GM12891 (cell line): ENCODE results near the gene ASF1B. TPM values are rescaled to one million over a fixed set of nuclear protein-coding genes. Genes with fewer than 3 reads are reported as not detected.
"Not testable (repeated sequence)": the region's sequence is repeated elsewhere in the genome, so short reads cannot be mapped to it uniquely, and the experiment has no call there.

Experiments
- DNase-seq: peaks from one replicate; pipeline ENCODE4 v3.0.0; 2011; ENCODE audit warnings: low spot score; ENCODE audit not compliant: insufficient read length
- FAIRE-seq: peaks from 2 replicates; lab custom pipeline; 2011; peaks lifted over from hg19 to GRCh38; lab: Jason Lieb, UNC
- PAX5 ChIP-seq: IDR thresholded peaks from 2 replicates; pipeline ENCODE4 v1.6.1; 2011; ENCODE audit warnings: low read length, moderate library complexity, mild to moderate bottlenecking; ENCODE audit not compliant: insufficient read depth, severe bottlenecking
- POLR2A ChIP-seq: IDR thresholded peaks from 2 replicates; pipeline ENCODE4 v1.6.1; 2011; ENCODE audit warnings: low read depth, low read length, control low read depth
- POLR2AphosphoS5 ChIP-seq: IDR thresholded peaks from 2 replicates; pipeline ENCODE4 v1.6.1; 2011; ENCODE audit warnings: low read depth, low read length, control low read depth
- POU2F2 ChIP-seq: IDR thresholded peaks from 2 replicates; pipeline ENCODE4 v1.6.1; 2011; ENCODE audit warnings: low read depth, mild to moderate bottlenecking, control low read depth, low read length, moderate library complexity
- SPI1 ChIP-seq: IDR thresholded peaks from 2 replicates; pipeline ENCODE4 v1.6.1; 2011; ENCODE audit warnings: low read depth, low read length, control low read depth
- TAF1 ChIP-seq: IDR thresholded peaks from 2 replicates; pipeline ENCODE4 v1.6.1; 2011; ENCODE audit warnings: low read depth, low read length, control low read depth
- polyA plus RNA-seq: library from polyadenylated mRNA; unstranded; fragments of >200 nt; gene quantifications from one replicate; pipeline ENCODE4 v1.2.1, GENCODE V29; 2012; ENCODE audit warnings: low read depth, missing spikeins, inconsistent platforms; ENCODE audit not compliant: missing spikeins

The ASF1B gene
- 59.6 TPM for polyA plus RNA-seq

DNA sequence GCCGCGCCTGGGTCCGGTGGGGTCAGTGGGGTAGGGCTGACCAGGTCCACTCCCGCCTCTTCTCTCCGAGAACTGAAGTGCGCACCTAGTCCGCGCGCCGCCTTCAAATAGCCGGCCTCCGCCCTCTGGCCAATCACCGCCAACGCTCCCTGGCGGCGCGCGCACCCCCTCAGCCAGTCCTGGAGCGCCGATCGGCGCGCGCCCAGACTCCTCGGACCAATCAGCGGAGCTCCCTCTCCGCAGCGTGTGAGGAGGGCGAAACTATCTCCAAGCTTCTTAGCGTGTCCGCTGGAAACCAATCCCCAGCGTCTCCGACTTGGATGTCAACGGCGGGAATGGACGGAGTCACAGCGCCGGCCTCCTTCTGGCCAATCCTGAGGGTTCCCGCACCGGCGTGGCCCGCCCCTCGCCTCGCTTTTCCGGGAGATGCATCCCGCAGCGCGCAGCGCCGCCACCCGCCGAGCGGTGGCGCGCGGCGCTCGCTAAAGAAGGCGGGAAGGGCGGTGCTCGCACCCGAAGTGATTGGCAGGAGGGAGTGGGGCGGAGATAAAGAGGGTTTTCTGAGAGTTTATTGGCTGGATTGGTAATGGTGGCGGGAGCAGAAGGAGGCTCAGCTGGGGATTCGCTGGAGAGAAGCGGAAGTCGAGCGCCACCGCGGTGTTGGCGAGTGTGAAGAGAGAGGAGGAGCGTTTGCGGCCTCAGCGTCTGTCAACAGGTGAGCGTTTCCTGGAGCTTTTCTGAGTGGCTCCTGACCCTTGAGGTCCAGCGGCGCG lies at the start of gene ASF1B:
Gene ASF1B (minus strand): TSS at position 81 of the 773 bp plus-strand sequence. CDS start 133 bp downstream, outside the sequence.
- DNase-seq = peak; percentile 97
- TF ChIP-seq POU2F2 = no peak
- peak; percentile 59 for TF ChIP-seq TAF1
- peak; percentile 59 for TF ChIP-seq SPI1
- peak; percentile 89 for TF ChIP-seq POLR2A
- TF ChIP-seq POLR2AphosphoS5 = peak; percentile 83
- TF ChIP-seq PAX5 = no peak
- FAIRE-seq = peak; percentile 96

DNA sequence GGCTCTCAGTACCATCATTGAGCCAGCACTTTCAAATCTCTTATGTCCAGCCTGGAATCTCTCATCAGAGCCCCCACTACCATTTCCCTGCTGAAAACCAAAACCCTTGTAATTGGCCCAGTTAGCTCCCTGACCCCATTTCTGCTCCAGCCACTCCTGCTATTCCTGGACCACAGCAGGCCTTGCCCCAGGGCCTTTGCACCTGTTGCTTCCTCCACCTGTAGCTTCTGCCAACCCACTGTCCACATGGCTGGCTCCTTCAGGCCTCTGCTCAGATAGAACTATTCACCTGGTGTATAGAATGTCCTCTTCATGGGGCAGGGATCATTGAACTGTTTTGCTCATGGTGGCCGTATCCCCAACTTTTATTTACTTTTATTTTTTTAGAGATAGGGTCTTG lies 49.3 kb upstream of the ASF1B start:
- peak; percentile 89 for FAIRE-seq
- DNase-seq = not testable (repeated sequence)

DNA sequence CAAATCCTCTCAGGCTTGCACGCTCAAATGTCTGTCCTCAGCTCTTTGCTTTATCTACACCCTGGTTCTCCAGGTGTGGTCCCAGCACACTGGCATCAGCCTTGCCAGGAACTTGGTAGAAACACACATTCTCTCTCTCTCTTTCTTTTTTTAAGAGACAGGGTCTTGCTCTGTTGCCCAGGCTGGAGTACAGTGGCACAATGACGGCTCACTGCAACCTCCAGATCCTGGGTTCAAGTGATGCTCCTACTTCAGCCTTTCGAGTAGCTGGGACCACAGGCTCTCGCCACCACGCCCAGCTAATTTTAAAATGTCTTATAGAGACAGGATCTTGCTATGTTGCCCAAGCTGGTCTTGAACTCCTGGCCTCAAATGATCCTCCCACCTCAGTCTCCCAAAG lies 48.8 kb upstream of the ASF1B start:
- DNase-seq = no peak
- no peak for FAIRE-seq
- TF ChIP-seq POLR2A = no peak
- TF ChIP-seq TAF1 = no peak
- no peak for TF ChIP-seq POLR2AphosphoS5
- TF ChIP-seq PAX5 = no peak
- TF ChIP-seq SPI1 = no peak
- no peak for TF ChIP-seq POU2F2

DNA sequence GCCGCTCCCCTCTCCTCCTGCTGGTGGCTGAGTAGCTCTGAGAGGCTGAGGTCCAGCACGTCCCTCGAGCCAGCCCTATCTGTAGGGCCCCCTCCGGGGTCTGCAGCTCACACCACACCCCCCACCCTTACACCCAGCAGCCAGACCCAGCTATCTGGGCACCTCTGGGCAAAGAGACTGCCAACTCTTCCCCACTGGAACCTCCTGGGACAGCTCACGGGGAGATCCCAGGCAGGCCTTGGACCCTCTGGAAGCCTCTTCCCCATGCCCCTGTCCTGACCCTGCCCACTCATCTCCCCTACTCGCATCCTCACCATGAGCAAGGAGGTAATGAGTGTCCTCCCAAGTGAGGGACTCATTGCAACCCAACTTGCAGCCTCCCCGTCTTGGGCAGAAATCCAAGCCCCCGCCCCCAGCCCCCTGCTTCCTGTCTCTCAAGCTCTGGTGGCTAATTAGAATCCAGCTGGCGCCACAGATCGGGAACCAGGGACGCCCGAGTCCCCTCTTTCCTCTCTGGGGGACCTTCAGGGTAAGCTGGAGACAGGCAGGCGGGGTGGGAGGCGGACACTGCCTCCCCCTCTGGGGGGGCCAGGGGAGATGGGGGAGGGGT lies 47.5 kb upstream of the ASF1B start:
- no peak for TF ChIP-seq POU2F2
- no peak for FAIRE-seq
- DNase-seq = no peak

DNA sequence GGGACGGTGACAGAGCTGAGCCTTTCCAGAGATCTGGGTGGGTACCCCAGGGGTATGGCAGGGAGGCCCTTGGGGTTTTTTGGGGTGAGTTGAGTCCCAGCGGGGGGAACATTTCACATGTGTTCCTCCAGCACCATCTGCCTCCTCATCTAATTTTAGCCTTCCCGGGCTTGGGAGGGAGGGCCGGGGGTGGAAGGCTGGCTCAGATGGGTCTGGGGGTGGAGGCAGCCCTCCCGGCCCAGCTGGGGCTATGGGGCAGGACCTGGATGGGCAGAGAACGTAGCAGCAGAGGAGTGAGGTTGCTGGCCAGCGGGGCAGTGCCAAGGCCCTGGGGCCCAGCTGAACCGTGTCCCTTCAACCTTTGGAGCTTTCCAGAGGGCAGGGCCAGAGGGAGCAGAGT lies 46.1 kb upstream of the ASF1B start:
- FAIRE-seq (no peak), DNase-seq (no peak)
- TF ChIP-seq TAF1 = no peak
- no peak for TF ChIP-seq PAX5
- no peak for TF ChIP-seq POLR2AphosphoS5
- no peak for TF ChIP-seq POU2F2
- TF ChIP-seq POLR2A = no peak
- TF ChIP-seq SPI1 = no peak

DNA sequence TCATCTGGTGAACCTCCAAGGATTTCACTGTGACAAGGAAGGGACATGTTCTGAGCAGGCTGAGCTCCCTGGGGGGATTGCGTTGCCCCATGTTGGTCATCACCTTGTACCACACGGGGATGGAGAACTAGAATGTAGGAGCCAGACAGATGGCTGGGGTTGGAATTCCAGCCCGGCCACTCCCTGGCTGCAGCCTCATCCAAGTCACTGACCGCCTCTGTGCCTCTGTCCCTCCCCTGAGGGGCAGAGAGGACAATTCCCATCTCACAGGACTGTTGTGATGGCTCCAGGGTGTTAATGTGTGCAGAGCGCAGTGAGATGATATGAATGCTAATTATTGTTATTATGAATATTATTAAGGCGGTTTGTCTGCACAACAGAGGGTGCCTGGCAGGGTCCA lies 45.5 kb upstream of the ASF1B start:
- TF ChIP-seq TAF1 (no peak), POU2F2 (no peak), POLR2AphosphoS5 (no peak), SPI1 (no peak), POLR2A (no peak), PAX5 (no peak)
- no peak for FAIRE-seq
- DNase-seq = no peak

DNA sequence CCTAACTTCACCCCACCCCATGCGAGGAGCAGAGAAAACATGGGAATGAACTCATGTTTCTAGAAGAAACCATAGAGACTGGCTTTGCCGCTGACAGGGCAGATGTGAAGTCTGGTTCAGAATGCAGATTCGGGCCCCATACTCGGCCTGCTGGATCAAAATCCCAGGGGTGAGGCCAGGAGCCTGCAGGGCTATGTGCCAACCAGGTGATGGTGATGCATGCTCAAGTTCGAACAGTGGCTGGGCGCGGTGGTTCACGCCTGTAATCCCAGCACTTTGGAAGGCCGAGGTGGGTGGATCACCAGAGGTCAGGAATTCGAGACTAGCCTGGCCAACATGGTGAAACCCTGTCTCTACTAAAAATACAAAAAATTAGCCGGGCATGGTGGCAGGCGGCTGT lies 44.8 kb upstream of the ASF1B start:
- DNase-seq, FAIRE-seq: not testable (repeated sequence)

DNA sequence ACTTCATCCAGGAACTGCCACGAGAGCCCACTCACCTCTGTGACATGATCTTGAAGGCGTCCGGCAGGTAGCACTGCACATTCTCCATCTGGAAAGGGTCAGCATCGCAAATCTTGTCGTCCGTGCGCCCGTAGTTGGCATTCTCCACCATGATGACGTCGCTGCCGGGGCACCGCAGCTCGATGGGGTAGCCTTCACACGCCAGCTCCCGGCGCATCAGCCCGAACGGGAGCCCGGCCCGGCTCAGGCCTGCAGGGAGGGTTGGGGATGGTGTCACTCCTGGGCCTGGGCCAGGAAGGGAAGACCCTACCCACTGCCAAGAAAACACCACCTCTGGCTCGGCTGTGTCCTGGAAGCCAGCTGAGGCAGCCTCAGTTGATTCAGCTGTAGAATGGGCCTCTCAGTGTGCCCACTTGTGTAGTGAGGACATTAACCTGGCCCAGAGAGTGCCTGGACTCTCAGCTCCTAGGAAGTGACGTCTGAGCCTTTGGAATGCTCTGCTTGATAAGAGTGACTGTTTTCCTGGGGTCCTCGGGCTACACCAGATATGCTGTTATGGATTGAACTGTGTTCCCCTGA lies 41.2 kb upstream of the ASF1B start:
- FAIRE-seq = no peak
- DNase-seq = no peak
- TF ChIP-seq POU2F2 = no peak
- TF ChIP-seq POLR2AphosphoS5 = no peak
- TF ChIP-seq TAF1 = no peak

DNA sequence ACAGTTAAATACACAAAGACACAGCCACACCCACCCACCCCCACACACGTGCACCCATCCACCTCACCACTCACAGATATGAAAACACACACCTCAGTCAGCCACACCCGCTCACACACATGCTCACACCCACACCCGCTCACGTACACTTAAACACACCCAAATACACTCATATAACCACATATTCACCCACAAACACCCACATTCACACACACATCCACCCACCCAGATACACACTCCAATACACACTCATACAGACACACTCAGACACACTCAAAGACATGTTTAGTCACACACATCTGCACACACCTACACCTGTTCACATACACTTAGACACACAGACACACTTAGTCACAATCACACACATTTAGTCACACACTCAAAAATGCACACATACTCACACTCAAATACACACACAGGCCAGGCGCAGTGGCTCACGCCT lies 39.0 kb upstream of the ASF1B start:
- TF ChIP-seq POLR2AphosphoS5 = no peak
- no peak for TF ChIP-seq POU2F2
- no peak for TF ChIP-seq POLR2A
- TF ChIP-seq PAX5 = no peak
- TF ChIP-seq SPI1 = no peak
- no peak for TF ChIP-seq TAF1
- peak; percentile 57 for FAIRE-seq

DNA sequence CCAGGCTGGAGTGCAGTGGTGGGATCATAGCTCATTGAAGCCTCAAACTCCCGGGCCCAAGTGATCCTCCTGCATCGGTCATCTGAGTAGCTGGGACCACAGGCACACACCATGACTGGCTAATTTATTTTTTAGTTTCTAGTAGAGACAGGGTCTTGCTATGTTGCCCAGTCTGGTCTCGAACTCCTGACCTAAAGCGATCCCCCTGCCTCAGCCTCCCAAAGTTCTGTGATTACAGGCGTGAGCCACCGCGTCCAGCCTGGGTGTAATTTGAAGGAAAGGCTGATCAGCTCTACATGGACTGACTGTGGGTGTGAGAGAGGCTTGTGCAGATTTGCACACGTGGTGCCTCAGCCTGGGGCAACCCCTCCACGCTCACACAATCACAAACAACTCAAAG lies 38.5 kb upstream of the ASF1B start:
- DNase-seq = no peak

More for the DNA sequence above, 39.0 kb upstream of the ASF1B start:
- DNase-seq = no peak

More for the DNA sequence above, 38.5 kb upstream of the ASF1B start:
- no peak for FAIRE-seq
- TF ChIP-seq POLR2AphosphoS5 = no peak
- no peak for TF ChIP-seq PAX5
- no peak for TF ChIP-seq POU2F2
- no peak for TF ChIP-seq POLR2A
- no peak for TF ChIP-seq TAF1
- TF ChIP-seq SPI1 = no peak
